Measurements from ENCODE around the gene SELENON. TPM values are rescaled to one million over a fixed set of nuclear protein-coding genes. Genes with fewer than 3 reads are reported as not detected.

Gene SELENON
- total and polyA plus RNA-seq, 2 of the 8 experiments (the other 6 are each of a cell fraction or from before 2014, with no cell fraction given) = 43.0 to 77.6 TPM

GRCh38 chr1:25795946-25796810 is 3.8 kb upstream of the SELENON start:
- Histone ChIP-seq H3K79me1 (ENCODE audit: low read depth, low read length) (no peaks in the 10 kb centered on the region), H2AFZ (ENCODE audit: low read length) (peak overlapping the region; percentile 91), H2BK20ac (ENCODE audit: low read length) (peak overlapping the region; percentile 9; the same call in 1 of the 2 replicates), H3K4me2 (ENCODE audit: insufficient read depth in 1 of 2, low read depth in 2 of 2, low read length in 2 of 2) (no peak overlapping the region), H3K14ac (ENCODE audit: insufficient read length) (no peak overlapping the region), H3K27ac (ENCODE audit: low read depth, low read length) (no peak overlapping the region), H3K23ac (ENCODE audit: insufficient read length) (no peak overlapping the region), H2BK15ac (ENCODE audit: low read length) (no peak overlapping the region; the same call in 1 of the 2 replicates), H3K9ac (replicated peaks in 1 of 4; ENCODE audit: extremely low read depth in 1 of 4, low read depth in 3 of 4, low read length in 3 of 4) (no peak overlapping the region), H3K56ac (replicated peaks; ENCODE audit: insufficient read length, low read depth, low read length) (peak overlapping the region; percentile 17), H2BK5ac (ENCODE audit: low read depth, low read length) (peak overlapping the region; percentile 0; the same call in 1 of the 2 replicates), H2BK120ac (replicated peaks; ENCODE audit: low read depth, low read length) (no peak overlapping the region), H2BK12ac (ENCODE audit: low read depth, low read length) (peak overlapping the region; percentile 82; the same call in 1 of the 2 replicates), H3K36me3 (ENCODE audit: control insufficient read depth in 2 of 4, insufficient read depth in 4 of 4, low read length in 3 of 4) (no peaks in the 10 kb centered on the region), H3K27me3 (replicated peaks in 1 of 4; ENCODE audit: control insufficient read depth in 3 of 4, extremely low read depth in 1 of 4, insufficient read depth in 3 of 4, low read length in 3 of 4) (peaks cover 0 to 2% (median under 1%) of the 10 kb centered on the region in 4 experiments; a peak in 3 of 7 replicates), H4K5ac (ENCODE audit: insufficient read length, low read depth, low read length) (no peak overlapping the region), H3K4me3 (ENCODE audit: extremely low read depth in 1 of 4, insufficient read depth in 2 of 4, low read depth in 3 of 4, low read length in 4 of 4) (no peak overlapping the region), H3K4me1 (replicated peaks in 1 of 4; ENCODE audit: control insufficient read depth in 3 of 4, insufficient read depth in 4 of 4, low read length in 3 of 4) (peaks cover 4 to 14% (median 11%) of the 10 kb centered on the region in 4 experiments; a peak in 6 of 7 replicates), H4K8ac (ENCODE audit: extremely low read depth, insufficient read depth, low read length) (no peak overlapping the region), H4K20me1 (replicated peaks in 1 of 2; ENCODE audit: control insufficient read depth in 1 of 2, insufficient read depth in 2 of 2, low read length in 2 of 2) (no peaks in the 10 kb centered on the region), H3K9me3 (ENCODE audit: insufficient read depth in 2 of 2, low read depth in 1 of 2, low read length in 1 of 2) (no peaks in the 10 kb centered on the region), H3K79me2 (ENCODE audit: control insufficient read depth in 1 of 2, insufficient read depth in 2 of 2, low read length in 2 of 2) (no peaks in the 10 kb centered on the region), H3K4ac (replicated peaks; ENCODE audit: insufficient read length, low read depth, low read length) (peak overlapping the region; percentile 9), H2AK5ac (ENCODE audit: low read depth, low read length) (no peak overlapping the region), H3K18ac (ENCODE audit: extremely low read depth, low read length) (0 out of 2 replicates have a peak overlapping the region, but pooled peaks have one; percentile 10), H4K91ac (replicated peaks; ENCODE audit: insufficient read length, low read length) (peak overlapping the region; percentile 58), H3K23me2 (ENCODE audit: low read depth, low read length) (peaks cover 9% of the 10 kb centered on the region; the same call in 1 of the 2 replicates)
- ChIA-PET CTCF (ENCODE audit: partially characterized antibody) (interaction anchor here (0.6 to 4.5 kb wide), 36 partner anchors 8 to 292 kb away, joined by 3 to 26 read pairs (median 4); no protein-coding TSS in a partner anchor), POLR2A (ENCODE audit: partially characterized antibody) (no interaction called here)
- DNase-seq (ENCODE audit: low read depth in 1 of 2, low spot score in 2 of 2) = no peak
- TF ChIP-seq MAX (IDR thresholded peaks at IDR 0.05) (0 out of 2 replicates have a peak, but pooled peaks have one; percentile 29), CEBPB (IDR thresholded peaks at IDR 0.05; ENCODE audit: low read depth, low read length) (0 out of 2 replicates have a peak, but pooled peaks have one; percentile 11), SP2 (IDR thresholded peaks at IDR 0.05; ENCODE audit: low read length) (no peak)
- 84% methylated on average over 22 of the region's 22 CpGs; no CpG with 5 or more reads in 1 of the 2 experiments for WGBS, 2 experiments (ENCODE audit: extremely low coverage in 1 of 2, insufficient coverage in 1 of 2, insufficient read length in 1 of 2, insufficient replicate concordance in 2 of 2, low coverage in 1 of 2, low lambda C conversion rate in 2 of 2, missing lambda C conversion rate in 1 of 2)
- no peak for FAIRE-seq

Measured in H1 (cell line).